ENCODE data around the gene SARDH.

SARDH gene

GRCh38 chr9:133754187-133754586 lies 16.0 kb upstream of the SARDH start:
- TF ChIP-seq EZH2 (optimal IDR thresholded peaks at IDR 0.05; ENCODE audit: low read depth, low read length), result no peak
- TF ChIP-seq EZH2phosphoT487 (IDR thresholded peaks at IDR 0.05; ENCODE audit: low read length), result no peak
- TF ChIP-seq, protein P1, sequence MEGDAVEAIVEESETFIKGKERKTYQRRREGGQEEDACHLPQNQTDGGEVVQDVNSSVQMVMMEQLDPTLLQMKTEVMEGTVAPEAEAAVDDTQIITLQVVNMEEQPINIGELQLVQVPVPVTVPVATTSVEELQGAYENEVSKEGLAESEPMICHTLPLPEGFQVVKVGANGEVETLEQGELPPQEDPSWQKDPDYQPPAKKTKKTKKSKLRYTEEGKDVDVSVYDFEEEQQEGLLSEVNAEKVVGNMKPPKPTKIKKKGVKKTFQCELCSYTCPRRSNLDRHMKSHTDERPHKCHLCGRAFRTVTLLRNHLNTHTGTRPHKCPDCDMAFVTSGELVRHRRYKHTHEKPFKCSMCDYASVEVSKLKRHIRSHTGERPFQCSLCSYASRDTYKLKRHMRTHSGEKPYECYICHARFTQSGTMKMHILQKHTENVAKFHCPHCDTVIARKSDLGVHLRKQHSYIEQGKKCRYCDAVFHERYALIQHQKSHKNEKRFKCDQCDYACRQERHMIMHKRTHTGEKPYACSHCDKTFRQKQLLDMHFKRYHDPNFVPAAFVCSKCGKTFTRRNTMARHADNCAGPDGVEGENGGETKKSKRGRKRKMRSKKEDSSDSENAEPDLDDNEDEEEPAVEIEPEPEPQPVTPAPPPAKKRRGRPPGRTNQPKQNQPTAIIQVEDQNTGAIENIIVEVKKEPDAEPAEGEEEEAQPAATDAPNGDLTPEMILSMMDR (IDR thresholded peaks at IDR 0.05; ENCODE audit: low read length), result no peak
- Histone ChIP-seq H3K36me3 (replicated peaks; ENCODE audit: insufficient read depth, low read length) (no peaks in the 10 kb centered on the region), H3K27me3 (replicated peaks; ENCODE audit: insufficient read depth, low read length) (peaks cover 90% of the 10 kb centered on the region), H4K20me1 (ENCODE audit: insufficient read depth, low read length) (no peaks in the 10 kb centered on the region), H3K9me3 (replicated peaks; ENCODE audit: insufficient read depth, low read length) (no peaks in the 10 kb centered on the region), H2AFZ (ENCODE audit: low read length) (no peak overlapping the region), H3K4me2 (ENCODE audit: low read depth, low read length) (no peak overlapping the region), H3K9me2 (replicated peaks; ENCODE audit: insufficient read depth, low read length) (no peaks in the 10 kb centered on the region), H3K9ac (ENCODE audit: low read length) (no peak overlapping the region), H3F3A (ENCODE audit: insufficient read depth, low read length) (no peaks in the 10 kb centered on the region), H3K4me3 (ENCODE audit: low read length) (no peak overlapping the region), H3K79me2 (ENCODE audit: low read length) (no peaks in the 10 kb centered on the region), H3K27ac (ENCODE audit: low read length) (no peak overlapping the region), H3K4me1 (ENCODE audit: low read length) (no peaks in the 10 kb centered on the region)
- DNase-seq, result no peak

GRCh38 chr9:133752739-133753446 lies 14.7 kb upstream of the SARDH start:
- H4K20me1 ChIP-seq (ENCODE audit: insufficient read depth, low read length), result no peaks in the 10 kb centered on the region
- no peak overlapping the region for H3K4me2 ChIP-seq (ENCODE audit: low read depth, low read length)
- TF ChIP-seq EZH2 (optimal IDR thresholded peaks at IDR 0.05; ENCODE audit: low read depth, low read length) (peak; percentile 26), EZH2phosphoT487 (IDR thresholded peaks at IDR 0.05; ENCODE audit: low read length) (no peak)
- TF ChIP-seq, protein P1 (IDR thresholded peaks at IDR 0.05; ENCODE audit: low read length), result no peak
- no peak overlapping the region for H2AFZ ChIP-seq (ENCODE audit: low read length)
- H3K9me2 ChIP-seq (replicated peaks; ENCODE audit: insufficient read depth, low read length), result no peaks in the 10 kb centered on the region
- H3K4me1 ChIP-seq (ENCODE audit: low read length), result no peaks in the 10 kb centered on the region
- no peak overlapping the region for H3K4me3 ChIP-seq (ENCODE audit: low read length)
- DNase-seq, result no peak
- H3K27me3 ChIP-seq (replicated peaks; ENCODE audit: insufficient read depth, low read length), result peaks cover 91% of the 10 kb centered on the region
- no peaks in the 10 kb centered on the region for H3K79me2 ChIP-seq (ENCODE audit: low read length)
- H3K36me3 ChIP-seq (replicated peaks; ENCODE audit: insufficient read depth, low read length), result no peaks in the 10 kb centered on the region
- no peak overlapping the region for H3K9ac ChIP-seq (ENCODE audit: low read length)
- no peaks in the 10 kb centered on the region for H3K9me3 ChIP-seq (replicated peaks; ENCODE audit: insufficient read depth, low read length)
- H3F3A ChIP-seq (ENCODE audit: insufficient read depth, low read length), result no peaks in the 10 kb centered on the region
- H3K27ac ChIP-seq (ENCODE audit: low read length), result no peak overlapping the region

- DNase-seq, result no peak
- Histone ChIP-seq H3K79me2 (ENCODE audit: low read length) (no peaks in the 10 kb centered on the region), H3K27me3 (replicated peaks; ENCODE audit: insufficient read depth, low read length) (peaks cover 91% of the 10 kb centered on the region), H3K4me1 (ENCODE audit: low read length) (no peaks in the 10 kb centered on the region), H3K4me2 (ENCODE audit: low read depth, low read length) (no peak overlapping the region), H3K9ac (ENCODE audit: low read length) (no peak overlapping the region), H3K9me2 (replicated peaks; ENCODE audit: insufficient read depth, low read length) (no peaks in the 10 kb centered on the region), H4K20me1 (ENCODE audit: insufficient read depth, low read length) (no peaks in the 10 kb centered on the region), H3F3A (ENCODE audit: insufficient read depth, low read length) (no peaks in the 10 kb centered on the region), H3K9me3 (replicated peaks; ENCODE audit: insufficient read depth, low read length) (no peaks in the 10 kb centered on the region), H3K27ac (ENCODE audit: low read length) (no peak overlapping the region), H3K4me3 (ENCODE audit: low read length) (no peak overlapping the region), H2AFZ (ENCODE audit: low read length) (no peak overlapping the region), H3K36me3 (replicated peaks; ENCODE audit: insufficient read depth, low read length) (no peaks in the 10 kb centered on the region)
- TF ChIP-seq, protein P1 (IDR thresholded peaks at IDR 0.05; ENCODE audit: low read length), result no peak
- no peak for TF ChIP-seq EZH2phosphoT487 (IDR thresholded peaks at IDR 0.05; ENCODE audit: low read length)
- TF ChIP-seq EZH2 (optimal IDR thresholded peaks at IDR 0.05; ENCODE audit: low read depth, low read length), result no peak
These were observed 13.0 kb upstream of the SARDH start for GRCh38 chr9:133750982-133751649.
